ENCODE measurements around the gene WDR33. TPM values are rescaled to one million over a fixed set of nuclear protein-coding genes. Genes with fewer than 3 reads are reported as not detected.

The WDR33 gene
- total and polyA plus RNA-seq, 2 of the 4 experiments (the other 2 are of a cell fraction) = 19.6 to 41.2 TPM

GRCh38 chr2:127655209-127656073, 155.5 kb downstream of the WDR33 start:
- H2AFZ ChIP-seq (replicated peaks; ENCODE audit: low read length, poor library complexity) = no peak overlapping the region
- peaks cover 2% of the 10 kb centered on the region; the same call in 1 of the 2 replicates for H3K9me3 ChIP-seq (ENCODE audit: control insufficient read depth, insufficient read depth, low read length)
- peaks cover 20% of the 10 kb centered on the region for H3K36me3 ChIP-seq (ENCODE audit: control insufficient read depth, insufficient read depth, low read length)
- no peak overlapping the region for H3K4me3 ChIP-seq (ENCODE audit: insufficient read depth, low read depth, low read length)
- H3K4me1 ChIP-seq (ENCODE audit: control insufficient read depth, insufficient read depth, low read length) = no peaks in the 10 kb centered on the region
- dilution Hi-C loops (cut with HindIII; ENCODE audit: low sequenced_read_pairs, unreplicated experiment) (no loop called here), in situ Hi-C loops (cut with MboI; ENCODE audit: low sequenced_read_pairs) (no loop called here), intact Hi-C loops (cut with micrococcal nuclease) (no loop called here)
- ChIA-PET POLR2A (ENCODE audit: unreplicated experiment) (no interaction called here), CTCF (interaction anchor here (0.6 kb wide), 1 partner anchor 47 kb away, joined by 3 read pairs; no protein-coding TSS in a partner anchor)
- no peak overlapping the region for H2BK5ac ChIP-seq (ENCODE audit: low read depth, low read length, poor library complexity, severe bottlenecking)
- ATAC-seq (ENCODE audit: low read depth) (no peak), DNase-seq (no peak)
- TF ChIP-seq ELK1 (IDR thresholded peaks at IDR 0.05; ENCODE audit: borderline replicate concordance, low read depth, low read length) = no peak
- TF ChIP-seq CEBPB (IDR thresholded peaks at IDR 0.05; ENCODE audit: low read depth, low read length) = no peak
- no peak for TF ChIP-seq CHD1 (IDR thresholded peaks at IDR 0.05; ENCODE audit: low read depth, low read length)
- TF ChIP-seq POLR2A (IDR thresholded peaks at IDR 0.05; ENCODE audit: low read depth, low read length) = no peak
- TF ChIP-seq NFE2L2 (IDR thresholded peaks at IDR 0.05; ENCODE audit: low read depth, low read length) = no peak
- TF ChIP-seq CTCF (conservative IDR thresholded peaks at IDR 0.05; ENCODE audit: low read depth, low read length) = no peak
- no peak for TF ChIP-seq RFX5 (IDR thresholded peaks at IDR 0.05; ENCODE audit: low read depth, low read length)
- TF ChIP-seq FOS (IDR thresholded peaks at IDR 0.05; ENCODE audit: low read depth, low read length) = no peak
- TF ChIP-seq RAD21 (IDR thresholded peaks at IDR 0.05; ENCODE audit: low read length) = no peak
- no TSS peak for BruUV-seq (replicated peaks)
- H3K4ac ChIP-seq (ENCODE audit: low read depth, low read length) = no peak overlapping the region
- H2BK15ac ChIP-seq (ENCODE audit: low read depth, low read length) = no peak overlapping the region
- H4K8ac ChIP-seq (ENCODE audit: low read depth in 2 of 2, low read length in 2 of 2) = no peak overlapping the region
- H3K9me1 ChIP-seq (ENCODE audit: insufficient read depth, low read length) = peaks cover 10% of the 10 kb centered on the region; the same call in 1 of the 2 replicates
- H4K5ac ChIP-seq (ENCODE audit: low read depth, low read length) = no peak overlapping the region
- no peak overlapping the region for H3K27ac ChIP-seq (ENCODE audit: insufficient read depth, low read length)
- H4K91ac ChIP-seq (ENCODE audit: insufficient read depth, low read depth, low read length) = no peak overlapping the region
- no peak overlapping the region for H3K14ac ChIP-seq (replicated peaks; ENCODE audit: low read depth, low read length)
- H3K4me2 ChIP-seq (ENCODE audit: low read depth, low read length) = no peak overlapping the region
- H2BK20ac ChIP-seq (ENCODE audit: low read depth, low read length) = no peak overlapping the region
- no peak overlapping the region for H3K23ac ChIP-seq (ENCODE audit: low read depth, low read length)
- no peak overlapping the region for H3K18ac ChIP-seq (ENCODE audit: low read depth, low read length)
- H2AK9ac ChIP-seq (replicated peaks; ENCODE audit: low read depth, low read length, poor library complexity) = no peak overlapping the region
- H2AK5ac ChIP-seq (ENCODE audit: low read depth, low read length) = no peak overlapping the region
- no peak overlapping the region for H3K56ac ChIP-seq (ENCODE audit: extremely low read depth, insufficient read depth, low read length)
- no peak overlapping the region for H2BK120ac ChIP-seq (ENCODE audit: low read depth, low read length)
- H3K79me1 ChIP-seq (ENCODE audit: low read depth in 1 of 2, low read length in 2 of 2) = peaks cover 10 to 30% of the 10 kb centered on the region in 2 experiments
- no peak overlapping the region for H3K9ac ChIP-seq (ENCODE audit: low read depth, low read length)
- H3K27me3 ChIP-seq (ENCODE audit: control insufficient read depth, insufficient read depth, low read length) = no peaks in the 10 kb centered on the region
- H4K20me1 ChIP-seq (ENCODE audit: insufficient read depth, low read length) = peaks cover 37% of the 10 kb centered on the region
- WGBS, 2 experiments (ENCODE audit: extremely low coverage in 2 of 2, insufficient read length in 1 of 2) = 91% methylated on average over 4 of the region's 16 CpGs; no CpG with 5 or more reads in 1 of the 2 experiments
